Measurements from ENCODE around the gene USF2. TPM values are rescaled to one million over a fixed set of nuclear protein-coding genes. Genes with fewer than 3 reads are reported as not detected.

USF2 gene
- total and polyA plus RNA-seq, 2 of the 8 experiments (the other 6 are each of a cell fraction or from before 2014, with no cell fraction given) = 74.1 to 109 TPM

DNA sequence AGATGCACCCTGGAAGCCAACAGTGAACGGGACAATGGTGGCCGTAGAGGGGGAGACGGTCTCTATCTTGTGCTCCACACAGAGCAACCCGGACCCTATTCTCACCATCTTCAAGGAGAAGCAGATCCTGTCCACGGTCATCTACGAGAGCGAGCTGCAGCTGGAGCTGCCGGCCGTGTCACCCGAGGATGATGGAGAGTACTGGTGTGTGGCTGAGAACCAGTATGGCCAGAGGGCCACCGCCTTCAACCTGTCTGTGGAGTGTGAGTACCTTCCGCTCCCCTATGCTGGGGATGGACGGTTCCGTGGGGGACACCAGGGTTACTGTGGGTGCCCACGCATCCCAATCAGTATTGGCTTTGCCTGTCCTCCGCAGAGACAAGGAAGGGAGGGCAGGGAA, 33.7 kb downstream of the USF2 start:
- Histone ChIP-seq H3K9ac (replicated peaks in 1 of 4; ENCODE audit: extremely low read depth in 1 of 4, low read depth in 3 of 4, low read length in 3 of 4) (no peak overlapping the region), H3K4ac (replicated peaks; ENCODE audit: insufficient read length, low read depth, low read length) (no peak overlapping the region), H2BK12ac (ENCODE audit: low read depth, low read length) (no peak overlapping the region), H3K79me2 (ENCODE audit: control insufficient read depth in 1 of 2, insufficient read depth in 2 of 2, low read length in 2 of 2) (no peaks in the 10 kb centered on the region), H3K4me3 (ENCODE audit: extremely low read depth in 1 of 4, insufficient read depth in 2 of 4, low read depth in 3 of 4, low read length in 4 of 4) (no peak overlapping the region), H4K5ac (ENCODE audit: insufficient read length, low read depth, low read length) (no peak overlapping the region), H2BK120ac (replicated peaks; ENCODE audit: low read depth, low read length) (no peak overlapping the region), H3K9me3 (ENCODE audit: insufficient read depth in 2 of 2, low read depth in 1 of 2, low read length in 1 of 2) (no peaks in the 10 kb centered on the region; a peak in 1 of 4 replicates), H4K91ac (replicated peaks; ENCODE audit: insufficient read length, low read length) (no peak overlapping the region), H3K56ac (replicated peaks; ENCODE audit: insufficient read length, low read depth, low read length) (no peak overlapping the region), H3K14ac (ENCODE audit: insufficient read length) (no peak overlapping the region), H2BK20ac (ENCODE audit: low read length) (no peak overlapping the region), H2BK5ac (ENCODE audit: low read depth, low read length) (no peak overlapping the region), H3K4me1 (replicated peaks in 1 of 4; ENCODE audit: control insufficient read depth in 3 of 4, insufficient read depth in 4 of 4, low read length in 3 of 4) (0 out of 7 replicates have a peak, but pooled peaks cover 0 to 2% (median 0%) of the 10 kb centered on the region in 4 experiments), H4K8ac (ENCODE audit: extremely low read depth, insufficient read depth, low read length) (no peak overlapping the region), H2AK5ac (ENCODE audit: low read depth, low read length) (peak overlapping the region; percentile 82; the same call in 1 of the 2 replicates), H3K23me2 (ENCODE audit: low read depth, low read length) (peaks cover 14% of the 10 kb centered on the region; the same call in 1 of the 2 replicates), H3K4me2 (ENCODE audit: insufficient read depth in 1 of 2, low read depth in 2 of 2, low read length in 2 of 2) (no peak overlapping the region), H3K27me3 (replicated peaks in 1 of 4; ENCODE audit: control insufficient read depth in 3 of 4, extremely low read depth in 1 of 4, insufficient read depth in 3 of 4, low read length in 3 of 4) (peaks cover 0 to 7% (median 2%) of the 10 kb centered on the region in 4 experiments; a peak in 1 of 7 replicates), H3K23ac (ENCODE audit: insufficient read length) (no peak overlapping the region), H3K27ac (ENCODE audit: low read depth, low read length) (no peak overlapping the region), H3K79me1 (ENCODE audit: low read depth, low read length) (peaks cover 3% of the 10 kb centered on the region; the same call in 1 of the 2 replicates), H3K18ac (ENCODE audit: extremely low read depth, low read length) (no peak overlapping the region), H2AFZ (ENCODE audit: low read length) (no peak overlapping the region), H2BK15ac (ENCODE audit: low read length) (no peak overlapping the region), H3K36me3 (ENCODE audit: control insufficient read depth in 2 of 4, insufficient read depth in 4 of 4, low read length in 3 of 4) (no peaks in the 10 kb centered on the region; a peak in 1 of 8 replicates), H4K20me1 (replicated peaks in 1 of 2; ENCODE audit: control insufficient read depth in 1 of 2, insufficient read depth in 2 of 2, low read length in 2 of 2) (peaks cover 0 to 16% of the 10 kb centered on the region in 2 experiments)
- CTCF ChIA-PET (ENCODE audit: partially characterized antibody) = interaction anchor here (0.9 kb wide), 1 partner anchor 31 kb away, joined by 3 read pairs; no protein-coding TSS in a partner anchor
- POLR2A ChIA-PET (ENCODE audit: partially characterized antibody) = interaction anchor here (1.4 kb wide), 1 partner anchor 22 kb away, joined by 3 read pairs; no protein-coding TSS in a partner anchor
- 85% methylated on average over 14 of the region's 16 CpGs; no CpG with 5 or more reads in 1 of the 2 experiments for WGBS, 2 experiments (ENCODE audit: extremely low coverage in 1 of 2, insufficient coverage in 1 of 2, insufficient read length in 1 of 2, insufficient replicate concordance in 2 of 2, low coverage in 1 of 2, low lambda C conversion rate in 2 of 2, missing lambda C conversion rate in 1 of 2)
- TF ChIP-seq EZH2 (IDR thresholded peaks at IDR 0.05; ENCODE audit: low read depth, low read length, severe bottlenecking) (no peak), EP300 (IDR thresholded peaks at IDR 0.05; ENCODE audit: borderline replicate concordance in 1 of 2, low read depth in 2 of 2, low read length in 2 of 2) (no peak), SAP30 (IDR thresholded peaks at IDR 0.05; ENCODE audit: insufficient read depth, insufficient replicate concordance, low read length) (no peak), HDAC2 (IDR thresholded peaks at IDR 0.05; ENCODE audit: borderline replicate concordance in 1 of 2, low read depth in 2 of 2, low read length in 2 of 2) (no peak), FOSL1 (IDR thresholded peaks at IDR 0.05; ENCODE audit: insufficient read depth, low read depth, low read length) (no peak), TBP (IDR thresholded peaks at IDR 0.05; ENCODE audit: low read depth, low read length) (no peak), TEAD4 (IDR thresholded peaks at IDR 0.05; ENCODE audit: low read depth, low read length) (no peak), ASH2L (IDR thresholded peaks at IDR 0.05; ENCODE audit: low read length) (no peak)
- FAIRE-seq (no peak), DNase-seq (ENCODE audit: low read depth in 1 of 2, low spot score in 2 of 2) (no peak)

Measured in H1 (cell line).